Mucosa of descending colon (tissue), 3 donors: ENCODE data around the gene ITGA1. TPM values are rescaled to one million over a fixed set of nuclear protein-coding genes. Genes with fewer than 3 reads are reported as not detected.

Experiments
- ATAC-seq: fragments of 200-7000 bp; cut with Tn5 transposase; one replicate; pipeline ENCODE4 v1.9.1; 2020; ENCODE audit warnings: mild to moderate bottlenecking, moderate library complexity
- DNase-seq, 3 donors: peaks; one replicate each; pipeline ENCODE4 v3.0.0-alpha.2; 2020
- H3K36me3 ChIP-seq: fragments of 200-600 bp; one replicate; pipeline ENCODE4 v1.8.0; 2021; ENCODE audit warnings: low read depth, mild to moderate bottlenecking
- H3K4me1 ChIP-seq: fragments of 200-600 bp; one replicate; pipeline ENCODE4 v1.8.0; 2021; ENCODE audit warnings: low read depth, mild to moderate bottlenecking
- H3K4me3 ChIP-seq: fragments of 200-600 bp; one replicate; pipeline ENCODE4 v1.8.0; 2021; ENCODE audit warnings: mild to moderate bottlenecking
- H3K9me3 ChIP-seq: fragments of 200-600 bp; one replicate; pipeline ENCODE4 v1.8.0; 2021; ENCODE audit warnings: mild to moderate bottlenecking
- CTCF ChIP-seq: fragments of 200-600 bp; IDR thresholded peaks from one replicate; pipeline ENCODE4 v1.8.0; 2022; ENCODE audit warnings: antibody characterized with exemption, mild to moderate bottlenecking
- intact Hi-C, 2 donors: fragments of 100-400 bp; cut with DNase I in 1 of 2; cut with micrococcal nuclease in 1 of 2; formaldehyde crosslinking; loops; one replicate each; pipeline versions ENCODE4 v1.11.0 to v1.11.1; 2022; cut with DNase I, micrococcal nuclease
- total RNA-seq, 3 donors: library from RNA; stranded (reverse); fragmentation: NEBNext Ultra II Directional in 2 of 3; extraction: Animal tissue kit (Norgen Biotek cat#: 25700) in 2 of 3; gene quantifications; one replicate each; pipeline versions ENCODE4 v1.2.1 to v1.2.4, GENCODE V29; 2021 to 2023
- donor health status: DM: no; HTN: no; CAD: no; lungs with moderate emphysema.
- donor health status: DM: no; HTN: no; CAD: no.
- donor health status: DM: no; HTN: yes; CAD: no.

The ITGA1 gene
- total RNA-seq, 3 donors from 2014 or later, result 18.7 to 207 (median 42.0) TPM

GRCh38 chr5:52831786-52832511 lies 44.2 kb downstream of the ITGA1 start:
- TF ChIP-seq CTCF, result no peak
- Histone ChIP-seq H3K4me1 (no peaks in the 10 kb centered on the region), H3K4me3 (no peak overlapping the region), H3K36me3 (no peaks in the 10 kb centered on the region), H3K9me3 (no peaks in the 10 kb centered on the region)
- no peak for ATAC-seq
- intact Hi-C loops, result no loop called here
- DNase-seq, result no peak

GRCh38 chr5:52834320-52834719 lies 46.6 kb downstream of the ITGA1 start:
- DNase-seq, result no peak
- TF ChIP-seq CTCF, result no peak
- Histone ChIP-seq H3K9me3 (no peaks in the 10 kb centered on the region), H3K4me1 (no peaks in the 10 kb centered on the region), H3K36me3 (no peaks in the 10 kb centered on the region), H3K4me3 (no peak overlapping the region)
- no peak for ATAC-seq
- intact Hi-C loops, result no loop called here

- no peaks in the 10 kb centered on the region for H3K4me1 ChIP-seq
- DNase-seq (no peak), ATAC-seq (no peak)
- H3K36me3 ChIP-seq, result no peaks in the 10 kb centered on the region
- H3K9me3 ChIP-seq, result no peaks in the 10 kb centered on the region
- TF ChIP-seq CTCF, result no peak
- H3K4me3 ChIP-seq, result no peak overlapping the region
- intact Hi-C loops, result no loop called here
Observed at GRCh38 chr5:52837068-52837467, 49.4 kb downstream of the ITGA1 start.

- intact Hi-C loops, result no loop called here
- TF ChIP-seq CTCF, result no peak
- Histone ChIP-seq H3K36me3 (no peaks in the 10 kb centered on the region), H3K9me3 (no peaks in the 10 kb centered on the region), H3K4me3 (no peak overlapping the region), H3K4me1 (no peaks in the 10 kb centered on the region)
- ATAC-seq (no peak), DNase-seq (no peak)
Observed at GRCh38 chr5:52837591-52838001, 49.9 kb downstream of the ITGA1 start.

GRCh38 chr5:52838326-52839015 lies 50.8 kb downstream of the ITGA1 start:
- no peak for ATAC-seq
- DNase-seq, result no peak
- H3K9me3 ChIP-seq, result no peaks in the 10 kb centered on the region
- intact Hi-C loops, result no loop called here
- no peaks in the 10 kb centered on the region for H3K36me3 ChIP-seq
- H3K4me1 ChIP-seq, result no peaks in the 10 kb centered on the region
- no peak overlapping the region for H3K4me3 ChIP-seq
- no peak for TF ChIP-seq CTCF
